Heart left ventricle (tissue), 16 donors: Measurements from ENCODE around the gene SRGAP2B. TPM values are rescaled to one million over a fixed set of nuclear protein-coding genes. Genes with fewer than 3 reads are reported as not detected.
A peak's percentile ranks its signal among the peaks of the same experiment; 100 is the strongest.
"Not testable (repeated sequence)": the region's sequence is repeated elsewhere in the genome, so short reads cannot be mapped to it uniquely, and the experiment has no call there.

Source experiments
- ATAC-seq, 4 donors: fragments of 200-7000 bp; cut with Tn5 transposase; one replicate each; pipeline ENCODE4 v1.9.1; 2020 to 2022; ENCODE audit warnings: moderate library complexity in 4 of 4, mild to moderate bottlenecking in 3 of 4, moderate number of reproducible peaks in 1 of 4
- DNase-seq, 5 donors: peaks; one replicate each; pipeline ENCODE4 v3.0.0-alpha.2; 2020
- H3K27ac ChIP-seq, 12 donors: fragments of 200-600 bp; sonication (generic) in 4 of 12; one replicate each; pipeline versions ENCODE4 v1.5.0 to v1.8.0; 2016 to 2022; ENCODE audit warnings: mild to moderate bottlenecking in 2 of 12
- H3K27me3 ChIP-seq, 9 donors: fragments of 200-600 bp; sonication (generic) in 2 of 9; one replicate each; pipeline versions ENCODE4 v1.5.1 to v1.8.0; 2016 to 2022; ENCODE audit warnings: mild to moderate bottlenecking in 3 of 9
- H3K36me3 ChIP-seq, 9 donors: fragments of 200-600 bp; sonication (generic) in 2 of 9; one replicate each; pipeline versions ENCODE4 v1.5.0 to v1.8.0; 2018 to 2022; ENCODE audit warnings: mild to moderate bottlenecking in 2 of 9
- H3K4me1 ChIP-seq, 12 donors: fragments of 200-600 bp; sonication (generic) in 4 of 12; one replicate each; pipeline versions ENCODE4 v1.5.0 to v1.8.0; 2016 to 2022; ENCODE audit warnings: mild to moderate bottlenecking in 3 of 12
- H3K4me3 ChIP-seq, 12 donors: fragments of 200-600 bp; sonication (generic) in 4 of 12; one replicate each; pipeline versions ENCODE4 v1.5.0 to v1.8.0; 2017 to 2022; ENCODE audit warnings: mild to moderate bottlenecking in 9 of 12, moderate library complexity in 4 of 12
- H3K9me3 ChIP-seq, 12 donors: fragments of 200-600 bp; sonication (generic) in 4 of 12; one replicate each; pipeline versions ENCODE4 v1.5.0 to v1.8.0; 2016 to 2022; ENCODE audit warnings: mild to moderate bottlenecking in 1 of 12
- WGBS, 4 donors: extraction: QIAGEN DNeasy Blood & Tissue Kit in 2 of 4; methylation state at CpG; one replicate each; pipeline versions ENCODE4 v1.1.5 to v1.1.7; 2013 to 2018; 5-methylcytosine and 5-hydroxymethylcytosine counted together
- intact Hi-C, 10 donors: fragments of 100-400 bp; cut with DNase I; formaldehyde crosslinking; loops; one replicate each; pipeline versions ENCODE4 v1.11.1 to v1.14.2; 2022
- polyA plus RNA-seq, 2 donors: library from polyadenylated mRNA; stranded (reverse); fragments of 200-250 nt; gene quantifications; one replicate each; pipeline ENCODE4 v1.2.3, GENCODE V29; 2013
- total RNA-seq, 9 donors: library from RNA; depleted of rRNA in 2 of 9; stranded (reverse); fragments of >200 nt in 2 of 9; fragmentation: NEBNext Ultra II Directional in 3 of 9; extraction: Animal tissue kit (Norgen Biotek cat#: 25700) in 3 of 9; gene quantifications; one replicate each; pipeline versions ENCODE4 v1.1.0 to v1.2.4, GENCODE V29; 2016 to 2023
- donor health status: ischemic (EF 13 %, LVEDD 7.1; RV severe dilation, severe dysfunction).
- donor health status: healthy with polysubstance abuse.
- donor health status: DM: no; HTN: yes; CAD: no.
- donor health status: DM: no; HTN: no; CAD: no.
- donor health status: ischemic (EF 25% LVEDD 6.9; RV normal size, moderate dysfunction).
- donor health status: ischemic (EF 25% LVEDD 5.7; RV mildly dilated, moderate dysfunction).
- donor health status: healthy.
- donor health status: DM: yes; HTN: yes; CAD: no.
- donor health status: ischemic (EF 35%, LVEDD 5.7; RV mildly dilated, moderate dysfunction).
- donor health status: nonischemic (EF 11% LVEDD 7.7; RV severe dilation, severe dysfunction).
- donor health status: DM: yes; HTN: yes; CAD: no.
- donor health status: PGD.
- donor health status: ischemic (EF 29% LVEDD 5.4; RV normal size, mild dysfunction).
- donor health status: nonischemic (EF 23%, LVEDD 6.1; RV moderate dilation, normal function).

SRGAP2B gene
- total and polyA plus RNA-seq, 11 donors = 3.0 to 26.8 (median 9.9) TPM

DNA sequence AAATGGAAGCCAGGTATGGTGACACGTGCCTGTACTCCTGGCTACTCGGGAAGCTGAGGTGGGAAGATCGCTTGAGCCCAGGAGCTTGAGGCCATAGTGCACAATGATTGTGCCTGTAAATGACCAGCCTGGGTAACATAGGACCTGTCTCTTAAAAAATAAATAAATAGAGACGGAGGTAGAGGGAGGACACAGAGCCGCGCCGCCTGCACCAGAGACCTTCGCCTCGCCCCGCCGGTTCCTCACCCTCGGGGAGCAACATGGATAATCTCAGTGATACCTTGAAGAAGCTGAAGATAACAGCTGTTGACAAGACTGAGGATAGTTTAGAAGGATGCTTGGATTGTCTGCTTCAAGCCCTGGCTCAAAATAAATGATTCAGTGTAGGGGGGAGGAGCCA is 130.4 kb downstream of the SRGAP2B start:
- H3K27me3 ChIP-seq, H3K4me3 ChIP-seq, ATAC-seq, H3K9me3 ChIP-seq, intact Hi-C loops, H3K36me3 ChIP-seq, DNase-seq, H3K4me1 ChIP-seq, H3K27ac ChIP-seq: not testable (repeated sequence)
- WGBS, 4 donors = 81 to 95% (median 93%) methylated on average over 4 to 12 of the region's 12 CpGs; no CpG with 5 or more reads in 1 of the 4 donors

DNA sequence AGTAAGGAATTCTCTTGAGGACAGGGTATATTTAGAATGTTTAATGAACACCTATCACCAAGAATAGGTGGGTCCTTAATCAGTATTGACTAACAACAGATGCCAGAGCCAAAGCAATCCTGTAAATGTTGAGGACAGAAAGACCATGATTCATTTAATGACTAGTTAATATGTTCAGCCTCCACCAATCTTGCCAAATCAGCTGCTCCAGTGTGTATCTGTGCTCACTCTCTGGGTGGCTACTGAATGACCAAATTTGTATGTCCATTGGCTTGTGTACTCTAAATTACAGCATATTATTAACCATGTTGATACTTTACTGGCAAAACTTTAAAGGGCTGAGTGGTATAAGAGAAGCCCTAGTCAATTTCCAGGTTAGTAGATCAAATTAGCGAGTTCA is 130.9 kb downstream of the SRGAP2B start:
- H3K4me1 ChIP-seq, DNase-seq, H3K36me3 ChIP-seq, H3K27ac ChIP-seq, H3K27me3 ChIP-seq, intact Hi-C loops, H3K9me3 ChIP-seq, H3K4me3 ChIP-seq: not testable (repeated sequence)
- peak in 1 of 4 donors; percentile 28 for ATAC-seq
- 71 to 100% (median 92%) methylated on average over 1 of the region's 1 CpG for WGBS, 4 donors

DNA sequence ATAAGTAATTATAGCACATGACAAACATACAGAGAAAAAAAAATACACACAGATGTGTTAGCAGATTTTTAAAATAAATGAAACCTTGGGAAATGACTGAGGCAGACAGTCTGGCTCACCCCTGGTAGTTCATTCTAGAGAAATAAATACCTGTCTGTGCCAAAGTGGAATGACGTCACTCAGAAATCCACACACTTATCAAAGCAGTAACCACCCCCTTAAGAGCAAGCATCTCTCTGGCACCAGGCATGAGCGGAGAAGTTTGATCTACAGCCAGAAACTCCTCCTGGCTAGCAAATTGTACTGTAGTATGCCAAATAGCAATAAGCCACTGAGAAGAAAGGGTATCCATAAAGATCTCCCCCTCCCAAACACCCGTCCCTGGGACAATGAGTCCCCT is 131.6 kb downstream of the SRGAP2B start:
- H3K36me3 ChIP-seq, H3K27ac ChIP-seq, intact Hi-C loops, H3K4me1 ChIP-seq, H3K27me3 ChIP-seq, H3K4me3 ChIP-seq, H3K9me3 ChIP-seq: not testable (repeated sequence)
- 40 to 68% (median 60%) methylated on average over 2 to 3 of the region's 3 CpGs for WGBS, 4 donors
- DNase-seq = peak in 1 of 5 donors; percentile 34
- ATAC-seq = peak; percentile 85 to 93 (median 90)

DNA sequence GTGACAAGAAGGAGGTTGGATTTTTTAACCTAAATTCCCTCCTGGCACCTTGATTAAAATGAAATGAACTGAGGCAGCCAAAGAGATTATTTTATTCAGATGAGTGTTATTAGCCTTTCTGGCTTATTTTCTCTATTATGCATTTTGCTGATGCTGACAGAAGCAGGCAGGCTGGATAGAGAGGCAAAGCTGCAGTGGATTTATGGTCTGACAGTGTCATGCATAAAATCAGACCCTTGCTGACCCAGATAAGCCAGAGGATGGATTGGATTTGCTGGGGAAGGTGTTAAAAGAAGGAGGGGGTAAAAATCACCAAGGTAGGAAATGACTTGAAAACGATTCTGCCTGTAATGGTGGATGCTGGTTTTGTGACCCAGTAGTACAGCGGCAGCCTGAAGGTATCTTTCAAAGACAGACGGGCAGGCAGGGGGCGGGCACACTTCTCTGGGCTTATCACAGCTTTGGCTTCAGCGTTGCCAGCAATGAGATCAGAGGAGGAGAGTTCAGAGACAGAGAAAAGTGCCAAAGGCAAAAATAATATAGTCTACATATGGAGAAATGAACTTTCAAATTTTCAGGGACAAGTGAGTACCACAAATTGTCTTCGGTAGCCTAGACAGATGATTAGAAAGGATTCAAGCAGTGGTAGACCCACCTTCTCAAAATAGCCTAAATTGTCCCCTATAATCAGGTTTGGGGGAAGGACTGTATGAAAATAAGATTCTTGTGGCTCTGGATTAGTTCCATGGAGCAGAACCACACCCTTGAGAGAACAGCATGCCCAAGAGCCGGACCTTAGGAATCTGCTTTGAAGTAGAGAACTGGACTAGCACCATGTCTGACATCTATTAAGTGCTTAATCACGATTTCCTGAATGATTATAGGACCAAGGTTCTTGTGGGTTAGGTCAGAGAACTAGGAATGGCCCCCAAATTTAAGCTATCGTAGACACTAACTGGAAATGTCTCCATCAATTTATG is 133.2 kb downstream of the SRGAP2B start:
- H3K9me3 ChIP-seq, intact Hi-C loops, DNase-seq, H3K4me1 ChIP-seq, H3K4me3 ChIP-seq, H3K27ac ChIP-seq, H3K36me3 ChIP-seq, H3K27me3 ChIP-seq: not testable (repeated sequence)
- no CpG with 5 or more reads among the region's 9 CpGs for WGBS, 4 donors
- ATAC-seq = peak; percentile 85 to 91 (median 88)

- intact Hi-C loops, DNase-seq, H3K27ac ChIP-seq, H3K9me3 ChIP-seq, H3K4me1 ChIP-seq, H3K27me3 ChIP-seq, H3K4me3 ChIP-seq, H3K36me3 ChIP-seq: not testable (repeated sequence)
- 88 to 100% (median 98%) methylated on average over 1 of the region's 4 CpGs for WGBS, 4 donors
- ATAC-seq = peak in 1 of 4 donors; percentile 25
Measured at GRCh38 chr1:144960929-144961488, 134.1 kb downstream of the SRGAP2B start.

- H3K27me3 ChIP-seq, H3K4me1 ChIP-seq, H3K9me3 ChIP-seq, H3K27ac ChIP-seq, DNase-seq, H3K36me3 ChIP-seq, intact Hi-C loops, H3K4me3 ChIP-seq: not testable (repeated sequence)
- WGBS, 4 donors = no CpG with 5 or more reads among the region's 2 CpGs
- peak in 1 of 4 donors; percentile 52 for ATAC-seq
Measured at GRCh38 chr1:144948390-144948789, 146.7 kb downstream of the SRGAP2B start.

DNA sequence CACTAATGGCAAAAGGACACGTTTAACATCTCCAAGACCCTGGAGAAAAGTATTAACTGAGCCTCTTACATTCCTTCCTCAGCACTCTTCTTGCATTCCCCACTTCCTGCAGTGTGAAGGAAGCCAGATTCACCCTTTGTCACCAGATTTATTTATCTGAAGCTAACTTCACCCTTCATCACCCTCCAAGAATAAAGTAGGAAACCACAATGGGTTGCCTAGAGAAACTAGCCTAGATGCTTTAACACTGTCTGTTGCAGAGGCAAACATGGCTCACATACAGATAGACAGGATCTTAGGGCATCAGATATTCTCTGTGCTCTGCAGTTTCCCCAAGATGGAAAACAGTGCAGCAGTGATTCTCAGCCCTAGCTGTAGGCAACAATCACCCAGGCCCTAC is 147.6 kb downstream of the SRGAP2B start:
- 69 to 80% (median 70%) methylated on average over 1 of the region's 1 CpG for WGBS, 4 donors
- H3K27ac ChIP-seq, H3K36me3 ChIP-seq, DNase-seq, intact Hi-C loops, H3K4me3 ChIP-seq, H3K4me1 ChIP-seq, H3K9me3 ChIP-seq, ATAC-seq, H3K27me3 ChIP-seq: not testable (repeated sequence)

DNA sequence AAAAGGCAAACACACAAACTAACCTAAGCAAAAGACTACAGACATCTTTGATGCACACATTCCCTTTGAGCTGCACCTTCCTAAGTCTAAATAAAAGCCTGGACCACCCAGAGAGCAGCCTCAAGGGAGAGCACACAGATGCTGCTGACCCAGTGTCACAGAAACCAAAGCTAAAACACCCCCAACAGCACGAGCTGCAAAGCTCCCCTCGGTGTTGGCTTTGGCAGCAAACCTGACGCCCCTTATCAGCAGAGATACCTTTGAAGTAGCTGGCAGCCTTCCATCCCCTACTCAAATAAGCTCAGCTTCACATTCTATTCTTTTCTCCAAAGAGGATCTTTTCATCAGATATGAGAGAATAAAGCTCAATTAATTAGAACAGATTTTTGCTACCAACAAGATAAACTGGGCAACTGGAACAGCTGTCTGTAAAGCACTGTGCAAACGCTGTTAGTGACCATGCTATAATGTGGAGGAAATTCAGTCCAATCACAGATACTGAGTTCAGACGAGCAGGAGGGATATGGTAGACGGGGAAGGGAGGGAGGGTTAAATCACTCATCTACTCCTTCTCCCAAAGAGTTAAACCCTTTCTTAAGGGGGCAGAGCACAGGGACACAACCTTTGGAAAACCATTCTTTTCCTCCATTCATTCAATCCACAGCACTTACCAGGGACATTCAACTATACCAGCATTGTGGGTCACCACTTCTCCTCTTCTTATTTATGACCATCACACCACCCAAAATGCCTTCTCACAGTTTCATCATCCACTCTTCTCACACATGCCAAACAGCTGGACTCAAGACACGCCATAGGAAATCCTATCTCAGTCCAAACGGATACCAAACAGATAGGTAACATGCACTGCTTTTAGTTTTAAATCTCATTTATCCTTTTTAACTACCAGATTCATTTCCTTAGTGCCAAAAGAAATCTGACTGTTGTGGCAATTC is 148.3 kb downstream of the SRGAP2B start:
- H3K27me3 ChIP-seq, H3K27ac ChIP-seq, H3K4me3 ChIP-seq, H3K9me3 ChIP-seq, H3K36me3 ChIP-seq, DNase-seq, H3K4me1 ChIP-seq, intact Hi-C loops, ATAC-seq: not testable (repeated sequence)
- no CpG with 5 or more reads among the region's 8 CpGs for WGBS, 4 donors

GRCh38 chr1:144941710-144942109 is 153.4 kb downstream of the SRGAP2B start:
- H3K4me1 ChIP-seq, H3K36me3 ChIP-seq, H3K4me3 ChIP-seq, DNase-seq, ATAC-seq, intact Hi-C loops, H3K27me3 ChIP-seq, H3K27ac ChIP-seq, H3K9me3 ChIP-seq: not testable (repeated sequence)
- WGBS, 4 donors = no CpG with 5 or more reads among the region's 1 CpG

DNA sequence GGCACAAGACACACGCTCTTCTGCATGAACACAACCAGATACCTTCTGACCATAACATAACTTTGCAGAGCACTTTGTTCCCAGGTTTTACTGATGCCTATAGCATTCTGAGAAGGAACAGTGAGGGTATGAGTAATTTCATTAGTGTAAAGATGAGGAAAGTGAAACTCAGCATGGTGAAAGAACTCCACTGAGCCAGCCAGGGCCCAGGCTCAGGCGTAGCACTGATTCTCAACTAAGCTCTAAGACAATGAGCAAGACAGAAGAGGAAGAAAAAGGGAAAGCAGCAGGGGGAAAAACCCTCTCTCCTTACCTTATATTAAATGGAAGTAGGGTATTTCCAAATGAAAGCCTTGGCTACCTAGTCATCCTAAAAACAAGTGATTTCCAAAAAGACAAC is 155.1 kb downstream of the SRGAP2B start:
- H3K27ac ChIP-seq, H3K36me3 ChIP-seq, H3K4me3 ChIP-seq, H3K9me3 ChIP-seq, ATAC-seq, H3K4me1 ChIP-seq, H3K27me3 ChIP-seq, DNase-seq, intact Hi-C loops: not testable (repeated sequence)
- no CpG with 5 or more reads among the region's 2 CpGs for WGBS, 4 donors
